GM15510 (cell line): ENCODE results near the gene TAC4.

Source experiments
- POLR2A ChIP-seq: IDR thresholded peaks from 3 replicates; pipeline ENCODE4 v1.6.1; 2011; ENCODE audit warnings: borderline replicate concordance; ENCODE audit not compliant: insufficient read length; ENCODE audit errors: extremely low read depth

The TAC4 gene

GRCh38 chr17:49880291-49881053 lies 32.6 kb upstream of the TAC4 start:
- TF ChIP-seq POLR2A, result no peak

DNA sequence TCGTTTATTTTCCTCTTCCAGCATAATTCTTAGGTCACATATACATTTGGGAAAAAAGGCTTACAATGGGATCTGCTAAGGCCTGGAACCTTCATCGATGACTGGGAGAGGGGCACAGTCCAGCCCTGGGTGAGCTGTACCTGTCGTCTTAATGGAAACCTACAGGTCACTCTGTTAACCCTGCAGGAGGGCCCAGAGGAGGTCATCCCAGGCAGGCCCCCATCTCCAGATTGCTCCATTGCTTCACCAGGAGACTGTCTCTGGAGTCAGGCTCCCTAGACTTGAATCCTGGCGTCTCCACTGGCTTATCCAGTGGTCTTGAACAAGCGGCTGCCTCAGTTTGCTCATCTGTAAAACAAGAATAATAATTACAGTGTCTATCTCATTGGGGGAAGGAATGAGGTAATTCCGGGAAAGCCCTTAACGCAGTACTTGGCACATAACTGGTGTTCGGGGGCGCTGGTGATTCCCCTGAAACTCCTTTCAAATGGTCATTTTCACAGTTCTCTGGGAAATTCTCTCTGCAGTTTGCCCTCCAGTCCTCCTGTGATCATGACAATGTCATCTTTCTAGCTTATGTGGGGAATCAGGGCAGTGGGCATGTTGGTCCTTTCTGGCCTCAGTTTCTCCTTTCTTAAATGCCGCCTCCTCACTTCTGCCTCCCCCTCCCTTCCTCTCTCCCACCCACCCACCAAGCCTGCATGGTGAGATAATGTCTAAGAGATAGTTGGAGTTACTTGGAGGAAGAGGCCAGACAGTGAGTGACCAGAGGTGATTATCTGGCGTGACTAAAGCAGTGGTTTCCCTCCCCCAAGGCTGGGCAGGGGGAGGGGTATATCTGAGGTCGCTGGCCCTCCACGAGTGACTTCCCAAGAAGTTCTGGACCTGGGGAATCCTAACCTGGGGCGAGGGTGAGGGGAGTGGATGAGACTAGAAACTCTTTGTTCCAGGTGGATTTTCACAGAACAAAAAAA lies 31.3 kb upstream of the TAC4 start:
- TF ChIP-seq POLR2A, result no peak

GRCh38 chr17:49875685-49876084 lies 27.8 kb upstream of the TAC4 start:
- TF ChIP-seq POLR2A, result no peak

DNA sequence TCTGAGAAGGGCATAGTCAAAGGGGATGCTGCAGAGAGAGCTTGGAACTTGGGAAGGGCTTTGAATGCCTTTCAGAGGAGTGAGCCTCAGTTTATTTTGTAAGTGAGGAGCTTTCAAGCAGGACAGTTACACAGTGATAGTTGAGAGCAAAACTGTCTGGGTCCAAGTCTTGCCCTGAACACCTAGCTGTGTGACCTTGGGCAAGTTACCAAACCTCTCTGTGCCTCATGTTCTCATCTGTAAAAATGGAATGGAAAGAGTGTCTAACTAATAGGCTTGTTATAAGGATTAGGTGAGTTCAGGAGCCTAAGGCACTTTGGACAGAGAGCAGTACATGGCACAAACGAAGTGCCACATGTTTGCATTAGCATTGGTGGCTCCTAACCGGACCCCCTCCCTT lies 27.0 kb upstream of the TAC4 start:
- no peak for TF ChIP-seq POLR2A

- TF ChIP-seq POLR2A, result no peak
Measured at GRCh38 chr17:49873926-49874325, 26.1 kb upstream of the TAC4 start.

GRCh38 chr17:49873466-49873865 lies 25.6 kb upstream of the TAC4 start:
- TF ChIP-seq POLR2A, result no peak

DNA sequence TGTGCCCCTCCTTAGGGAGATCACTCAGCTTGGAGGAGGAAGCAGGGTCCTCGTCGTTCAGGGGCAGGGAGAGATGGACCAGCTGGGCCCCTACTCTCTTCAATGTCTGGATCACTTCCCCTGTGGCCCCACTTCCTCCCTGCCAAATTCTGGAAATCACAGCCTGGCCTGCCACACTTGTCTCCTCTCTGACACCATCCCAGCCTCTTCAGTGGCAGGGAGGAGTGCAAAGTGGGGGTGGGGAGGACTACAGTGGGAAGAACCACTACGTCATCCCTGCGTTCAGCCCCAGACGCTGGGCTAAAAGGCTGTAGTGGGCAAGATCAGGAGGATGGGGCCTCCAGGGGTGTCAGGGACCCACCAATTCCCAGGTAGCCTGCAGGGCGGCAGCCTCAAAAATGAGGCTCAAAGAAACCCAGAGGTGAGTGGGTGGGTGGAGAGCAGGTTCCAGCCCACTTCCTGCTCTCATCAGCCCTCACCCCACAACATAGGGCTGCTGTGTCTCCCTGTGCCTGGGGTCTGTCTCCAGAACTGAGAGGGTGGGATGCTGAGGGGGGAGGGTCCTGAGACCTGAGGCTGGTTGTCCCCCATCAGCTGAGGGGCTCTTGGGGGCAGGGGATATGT lies 25.0 kb upstream of the TAC4 start:
- no peak for TF ChIP-seq POLR2A

DNA sequence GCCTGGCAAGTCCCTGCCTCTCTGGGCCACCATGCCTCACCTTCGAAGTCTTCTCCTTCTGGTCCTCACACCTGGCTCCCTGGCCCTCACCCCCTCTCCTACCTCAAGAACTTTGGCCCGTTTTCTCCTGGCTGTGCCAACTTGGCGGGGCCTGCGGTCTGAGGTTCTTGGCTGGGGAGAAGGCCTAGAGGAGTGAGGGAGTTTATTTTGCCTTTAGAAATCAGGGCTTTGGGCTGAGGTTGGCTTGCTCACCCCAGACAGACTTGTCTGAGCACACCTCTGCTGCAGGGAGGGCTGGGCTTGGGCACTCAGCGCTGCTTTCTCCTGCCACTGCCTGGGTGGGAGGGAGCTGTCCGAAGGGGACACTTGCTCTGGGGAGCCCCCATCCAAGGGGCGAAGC lies 23.3 kb upstream of the TAC4 start:
- TF ChIP-seq POLR2A, result no peak

DNA sequence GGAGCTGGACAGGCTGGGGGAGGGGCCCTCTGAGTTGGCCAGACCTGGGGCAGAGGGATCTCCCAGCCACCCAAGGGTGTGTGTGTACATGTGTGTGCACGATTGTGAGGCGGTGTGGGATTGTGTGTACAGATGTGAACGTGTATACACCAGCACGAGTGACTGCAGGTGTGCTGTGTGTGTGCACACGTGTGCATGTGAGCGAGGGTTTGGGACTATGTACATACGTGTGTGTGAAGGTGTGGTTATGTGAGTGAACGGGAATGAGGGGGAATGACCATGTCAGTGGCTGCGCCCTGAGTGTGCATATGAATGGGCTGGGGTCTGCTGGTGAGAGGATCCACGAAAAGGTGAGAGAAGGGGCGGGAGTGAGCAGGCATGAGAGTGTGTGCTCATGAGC lies 22.4 kb upstream of the TAC4 start:
- no peak for TF ChIP-seq POLR2A

DNA sequence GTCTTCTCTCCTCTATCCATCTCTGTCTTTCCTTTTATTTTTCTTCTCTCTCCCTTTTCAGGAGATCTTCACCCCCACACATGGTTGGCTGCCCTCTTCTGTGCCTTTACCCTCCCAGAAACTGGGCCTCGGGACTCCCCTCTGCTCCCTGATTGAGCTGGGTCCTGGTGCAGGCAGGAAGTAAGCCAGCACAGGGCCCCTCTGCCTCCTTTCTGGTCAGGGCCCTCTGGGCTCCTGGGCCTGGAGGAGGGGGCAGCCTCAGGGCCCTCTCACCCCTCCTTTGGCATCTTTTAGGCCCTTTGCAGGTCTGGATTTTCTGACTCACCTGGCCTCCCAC lies 21.1 kb upstream of the TAC4 start:
- no peak for TF ChIP-seq POLR2A

DNA sequence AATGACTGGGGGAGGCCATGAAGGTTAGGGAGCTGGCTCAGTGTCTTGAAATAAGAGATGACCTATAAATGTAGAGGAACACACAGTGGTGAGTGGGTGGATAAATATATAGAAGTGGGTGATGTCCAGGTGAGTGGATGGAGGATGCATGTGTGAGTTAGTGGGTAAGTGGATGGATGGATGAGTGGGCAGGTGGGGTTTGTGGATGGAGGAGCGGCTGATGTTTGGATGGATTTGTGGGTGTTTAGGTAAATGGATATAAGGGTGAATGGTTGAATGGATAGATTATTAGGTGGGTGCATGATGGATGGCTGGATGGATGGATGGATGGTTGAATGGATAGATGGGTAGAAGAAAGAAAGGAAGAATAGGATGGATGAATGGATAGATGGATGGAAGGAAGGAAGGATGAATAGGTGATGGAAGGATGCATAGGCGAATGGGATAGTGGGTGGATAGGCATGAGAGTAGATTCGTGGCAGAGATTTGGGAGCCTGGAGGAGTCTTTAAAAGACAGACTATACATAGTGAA lies 19.1 kb upstream of the TAC4 start:
- TF ChIP-seq POLR2A, result no peak

DNA sequence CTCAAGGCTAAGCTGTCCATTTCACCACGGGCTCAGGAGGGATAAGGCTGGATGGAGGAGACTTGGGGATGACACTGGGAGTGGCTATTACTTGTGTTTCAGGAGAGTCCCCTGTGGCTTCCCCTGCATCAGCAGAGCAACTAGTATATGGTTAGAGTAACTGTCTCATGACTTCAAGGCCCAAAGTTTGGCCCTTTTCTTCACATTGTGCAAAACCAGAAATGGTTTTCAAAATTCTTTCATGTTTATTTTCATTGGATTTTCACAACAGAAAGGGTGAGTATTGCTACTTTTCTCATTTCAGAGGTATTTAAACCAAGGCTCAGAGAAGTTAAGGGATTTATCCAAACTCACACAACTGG lies 18.1 kb upstream of the TAC4 start:
- TF ChIP-seq POLR2A, result no peak

GRCh38 chr17:49862781-49863331 lies 15.0 kb upstream of the TAC4 start:
- no peak for TF ChIP-seq POLR2A

DNA sequence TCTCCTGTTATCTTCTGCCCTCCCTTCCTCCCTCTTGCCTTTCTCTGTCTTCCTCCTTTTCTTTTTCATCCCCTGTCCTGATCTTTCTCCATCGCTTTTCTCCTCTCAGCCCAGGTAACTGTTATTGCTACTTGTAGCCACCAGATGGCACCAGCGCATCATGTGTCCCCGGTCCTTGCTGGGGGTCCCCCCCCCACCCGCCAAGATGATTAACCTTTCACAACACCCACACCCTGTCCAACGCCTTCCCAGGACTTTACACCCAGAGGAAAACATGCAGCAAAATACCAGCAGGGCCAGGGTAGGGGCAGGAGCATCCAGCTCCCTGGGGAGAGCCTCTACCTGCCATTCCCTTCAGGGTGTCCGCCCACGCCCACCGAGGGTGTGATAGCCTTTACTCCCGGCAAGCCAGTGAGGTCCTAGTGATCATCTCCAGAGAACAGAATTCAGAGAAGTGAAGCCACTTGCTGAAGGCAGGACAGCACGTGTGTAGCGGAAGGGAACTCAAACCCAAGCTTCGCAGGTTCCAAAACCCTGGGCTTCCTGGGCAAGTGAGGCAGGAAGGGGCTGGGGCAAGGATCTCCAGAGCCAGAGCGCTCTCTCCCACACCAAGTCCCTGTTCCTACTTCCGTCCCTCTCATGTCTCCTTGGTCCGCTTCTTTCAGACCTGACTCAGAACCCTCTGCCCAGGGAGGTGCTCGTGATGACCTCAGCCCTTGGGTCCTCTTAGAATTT lies 13.4 kb upstream of the TAC4 start:
- no peak for TF ChIP-seq POLR2A

DNA sequence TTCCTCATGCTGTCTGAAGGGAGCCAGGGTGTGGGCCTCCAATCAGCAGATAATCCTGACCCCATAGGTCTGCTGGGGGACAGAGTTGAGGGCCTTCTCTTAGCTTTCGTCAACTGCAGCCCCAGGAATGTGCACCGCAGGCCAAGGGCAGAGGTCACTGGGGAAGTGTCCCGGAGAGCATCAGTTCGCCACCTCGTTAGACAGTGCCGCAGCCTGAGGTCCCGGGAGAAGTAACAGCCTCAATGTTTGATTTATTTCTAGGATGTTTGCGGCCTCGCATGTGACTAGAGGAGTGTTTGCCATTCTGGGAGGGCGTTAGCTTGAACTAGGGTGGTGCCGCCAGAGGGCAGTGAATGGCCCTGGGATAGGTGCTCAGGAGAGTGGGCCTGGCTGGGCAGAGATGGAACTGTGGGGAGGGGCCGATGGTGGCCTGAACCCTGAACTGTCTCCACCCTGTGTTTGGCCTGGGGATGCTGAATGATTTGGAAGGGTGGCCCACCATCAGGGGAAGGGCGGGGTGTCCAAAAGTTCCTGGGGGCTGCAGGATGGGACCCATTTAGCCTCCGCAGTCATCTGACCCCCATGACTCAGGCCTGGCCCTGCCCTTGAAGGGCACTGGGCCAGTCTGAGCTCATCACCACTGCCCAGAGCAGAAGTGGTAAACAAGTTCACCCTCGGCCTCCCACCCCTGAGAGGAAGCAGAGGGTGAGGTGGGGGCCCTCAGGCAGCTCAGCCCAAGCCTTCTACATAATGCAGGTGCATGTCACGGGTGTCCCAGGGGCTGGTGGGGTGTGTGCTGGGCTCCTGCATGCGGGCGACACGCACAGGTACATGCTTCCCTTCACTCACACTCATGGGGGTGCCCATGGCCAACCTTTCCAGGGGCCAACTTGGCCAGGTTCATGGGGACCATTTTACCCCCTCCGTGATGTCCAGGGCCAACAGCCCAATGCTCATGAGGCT lies 12.4 kb upstream of the TAC4 start:
- no peak for TF ChIP-seq POLR2A
